ENCODE data around the gene TDO2. TPM values are rescaled to one million over a fixed set of nuclear protein-coding genes. Genes with fewer than 3 reads are reported as not detected.

TDO2 gene
- polyA plus RNA-seq (2012; ENCODE audit: insufficient read depth, insufficient read length, low read depth): not detected

GRCh38 chr4:155903453-155903852 is at the start of gene TDO2:
TSS of gene TDO2 (plus strand) at chr4:155903696. CDS start at chr4:155903759, 63 bp downstream.
- no peak for DNase-seq
- Histone ChIP-seq H3K4me3 (ENCODE audit: low read depth, low read length) (no peak within 1 kb of the TSS), H3K4me1 (no peaks in the 10 kb centered on the region), H3K9me3 (no peaks in the 10 kb centered on the region), H3K36me3 (no peaks in the 10 kb centered on the region), H3K27me3 (no peaks in the 10 kb centered on the region; the same call in 1 of the 2 replicates)
- no peak for TF ChIP-seq CTCF (IDR thresholded peaks at IDR 0.05; ENCODE audit: low read depth, low read length)

- H3K9me3 ChIP-seq: no peaks in the 10 kb centered on the region
- no peak overlapping the region for H3K4me3 ChIP-seq (ENCODE audit: low read depth, low read length)
- H3K27me3 ChIP-seq: peaks cover 17% of the 10 kb centered on the region
- TF ChIP-seq CTCF (IDR thresholded peaks at IDR 0.05; ENCODE audit: low read depth, low read length): no peak
- no peaks in the 10 kb centered on the region for H3K36me3 ChIP-seq
- H3K4me1 ChIP-seq: no peaks in the 10 kb centered on the region
- no peak for DNase-seq
These were observed 48.8 kb upstream of the TDO2 start for GRCh38 chr4:155854582-155855226.

GRCh38 chr4:155855897-155856296 is 47.6 kb upstream of the TDO2 start:
- no peak for TF ChIP-seq CTCF (IDR thresholded peaks at IDR 0.05; ENCODE audit: low read depth, low read length)
- Histone ChIP-seq H3K36me3 (no peaks in the 10 kb centered on the region), H3K27me3 (peaks cover 17% of the 10 kb centered on the region), H3K4me3 (ENCODE audit: low read depth, low read length) (no peak overlapping the region), H3K4me1 (no peaks in the 10 kb centered on the region), H3K9me3 (no peaks in the 10 kb centered on the region)
- DNase-seq: no peak

- no peak for DNase-seq
- no peak for TF ChIP-seq CTCF (IDR thresholded peaks at IDR 0.05; ENCODE audit: low read depth, low read length)
These were observed 37.3 kb upstream of the TDO2 start, which contains the start of gene ASIC5 for GRCh38 chr4:155866177-155866576. TSS of gene ASIC5 (minus strand) at chr4:155866277. CDS start at chr4:155866226, 51 bp downstream.

GRCh38 chr4:155875878-155876277 is 27.6 kb upstream of the TDO2 start:
- H3K4me1 ChIP-seq: no peaks in the 10 kb centered on the region
- no peaks in the 10 kb centered on the region for H3K9me3 ChIP-seq
- no peaks in the 10 kb centered on the region for H3K27me3 ChIP-seq
- no peaks in the 10 kb centered on the region for H3K36me3 ChIP-seq
- DNase-seq: no peak
- no peak overlapping the region for H3K4me3 ChIP-seq (ENCODE audit: low read depth, low read length)
- no peak for TF ChIP-seq CTCF (IDR thresholded peaks at IDR 0.05; ENCODE audit: low read depth, low read length)

More at GRCh38 chr4:155866177-155866576, 37.3 kb upstream of the TDO2 start, which contains the start of gene ASIC5:
- H3K36me3 ChIP-seq: no peaks in the 10 kb centered on the region
- no peaks in the 10 kb centered on the region for H3K9me3 ChIP-seq
- H3K4me1 ChIP-seq: no peaks in the 10 kb centered on the region
- H3K27me3 ChIP-seq: no peaks in the 10 kb centered on the region
- H3K4me3 ChIP-seq (ENCODE audit: low read depth, low read length): no peak within 1 kb of the TSS

GRCh38 chr4:155877971-155878370 is 25.5 kb upstream of the TDO2 start:
- Histone ChIP-seq H3K4me3 (ENCODE audit: low read depth, low read length) (no peak overlapping the region), H3K27me3 (no peaks in the 10 kb centered on the region), H3K9me3 (no peaks in the 10 kb centered on the region), H3K36me3 (no peaks in the 10 kb centered on the region), H3K4me1 (no peaks in the 10 kb centered on the region)
- no peak for TF ChIP-seq CTCF (IDR thresholded peaks at IDR 0.05; ENCODE audit: low read depth, low read length)
- DNase-seq: no peak
